Progenitor cell of endocrine pancreas (in vitro differentiated cells): ENCODE measurements around the gene BPGM. TPM values are rescaled to one million over a fixed set of nuclear protein-coding genes. Genes with fewer than 3 reads are reported as not detected.

ENCODE experiments used
- DNase-seq: peaks from one replicate; pipeline ENCODE4 v3.0.0; 2021; ENCODE audit warnings: low spot score; ENCODE audit not compliant: unreplicated experiment
- H3K27ac Mint-ChIP-seq: 2 replicates; pipeline ENCODE4 v1.8.0; 2021; ENCODE audit warnings: mild to moderate bottlenecking, moderate library complexity, mixed read lengths
- H3K27me3 Mint-ChIP-seq: 2 replicates; pipeline ENCODE4 v1.8.0; 2021; ENCODE audit warnings: mixed read lengths
- H3K36me3 Mint-ChIP-seq: 2 replicates; pipeline ENCODE4 v1.8.0; 2022; ENCODE audit warnings: mixed read lengths; ENCODE audit not compliant: insufficient read depth
- H3K4me1 Mint-ChIP-seq: 2 replicates; pipeline ENCODE4 v1.8.0; 2021; ENCODE audit warnings: low read depth, mixed read lengths
- H3K4me3 Mint-ChIP-seq: 2 replicates; pipeline ENCODE4 v1.8.0; 2021; ENCODE audit warnings: low read depth, mild to moderate bottlenecking, moderate library complexity, mixed read lengths
- H3K9me3 Mint-ChIP-seq: 2 replicates; pipeline ENCODE4 v1.8.0; 2021; ENCODE audit warnings: low read depth, mixed read lengths
- total RNA-seq: library from RNA; stranded (reverse); gene quantifications from 2 replicates; pipeline ENCODE4 v1.2.1, GENCODE V29; 2021
- TF ChIP-seq, protein P1 (sequence below): fragments of 200-600 bp; sonication (generic); IDR thresholded peaks from one replicate; pipeline ENCODE4 v1.5.0; 2021; ENCODE audit warnings: antibody characterized with exemption, mild to moderate bottlenecking; ENCODE audit not compliant: unreplicated experiment

The BPGM gene
- total RNA-seq, 1 donor from 2014 or later: 22.8 TPM

DNA sequence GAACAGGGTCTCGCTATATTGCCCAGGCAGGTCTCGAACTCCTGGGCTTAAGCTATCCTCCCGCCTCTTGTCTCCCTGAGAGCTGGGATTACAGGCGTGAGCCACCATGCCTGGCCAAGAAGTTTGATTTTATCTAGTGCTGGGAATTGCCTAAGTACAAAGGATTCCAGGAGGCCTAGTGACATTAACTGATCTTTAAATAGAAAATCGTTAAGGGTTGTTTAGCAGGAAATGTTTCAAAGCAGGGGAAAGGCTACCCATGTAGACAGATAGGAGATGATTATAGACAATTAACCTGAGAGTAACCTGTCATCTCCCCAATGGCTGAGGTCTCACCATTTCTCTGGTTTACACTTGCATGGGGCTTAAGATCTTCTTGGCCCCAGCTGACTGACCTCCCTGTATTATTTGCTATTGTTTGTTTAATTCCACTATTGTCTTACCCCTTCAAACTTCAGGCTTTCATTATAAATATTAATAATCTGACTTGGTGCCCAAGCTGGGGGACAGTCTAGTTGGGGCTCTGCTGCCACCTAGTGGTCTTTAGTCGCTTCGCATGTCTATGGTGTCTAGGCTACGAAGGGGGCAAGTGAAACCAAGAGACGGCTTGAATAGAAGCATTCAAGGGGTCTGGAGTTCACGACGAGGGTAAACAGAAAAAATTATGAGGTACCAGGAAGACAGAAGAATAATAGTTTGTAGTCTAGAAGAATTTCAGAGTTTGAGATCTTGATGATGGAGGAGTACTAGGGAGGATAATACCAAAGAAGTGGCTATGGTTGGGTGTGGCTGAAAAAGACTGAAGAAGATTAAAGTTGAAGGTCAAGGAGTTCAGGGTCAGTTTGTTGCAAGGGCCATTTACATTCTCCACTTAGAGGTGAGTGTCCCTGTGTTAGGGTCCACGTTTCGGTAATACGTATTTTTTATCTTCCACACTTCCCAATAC is 40.4 kb upstream of the BPGM start:
- Mint-ChIP-seq H3K27ac (peak overlapping the region; percentile 73), H3K4me1 (peaks cover 8% of the 10 kb centered on the region), H3K4me3 (no peak overlapping the region), H3K27me3 (peaks cover 21% of the 10 kb centered on the region), H3K9me3 (no peaks in the 10 kb centered on the region), H3K36me3 (no peaks in the 10 kb centered on the region)
- DNase-seq: peak; percentile 36
- TF ChIP-seq, protein P1, sequence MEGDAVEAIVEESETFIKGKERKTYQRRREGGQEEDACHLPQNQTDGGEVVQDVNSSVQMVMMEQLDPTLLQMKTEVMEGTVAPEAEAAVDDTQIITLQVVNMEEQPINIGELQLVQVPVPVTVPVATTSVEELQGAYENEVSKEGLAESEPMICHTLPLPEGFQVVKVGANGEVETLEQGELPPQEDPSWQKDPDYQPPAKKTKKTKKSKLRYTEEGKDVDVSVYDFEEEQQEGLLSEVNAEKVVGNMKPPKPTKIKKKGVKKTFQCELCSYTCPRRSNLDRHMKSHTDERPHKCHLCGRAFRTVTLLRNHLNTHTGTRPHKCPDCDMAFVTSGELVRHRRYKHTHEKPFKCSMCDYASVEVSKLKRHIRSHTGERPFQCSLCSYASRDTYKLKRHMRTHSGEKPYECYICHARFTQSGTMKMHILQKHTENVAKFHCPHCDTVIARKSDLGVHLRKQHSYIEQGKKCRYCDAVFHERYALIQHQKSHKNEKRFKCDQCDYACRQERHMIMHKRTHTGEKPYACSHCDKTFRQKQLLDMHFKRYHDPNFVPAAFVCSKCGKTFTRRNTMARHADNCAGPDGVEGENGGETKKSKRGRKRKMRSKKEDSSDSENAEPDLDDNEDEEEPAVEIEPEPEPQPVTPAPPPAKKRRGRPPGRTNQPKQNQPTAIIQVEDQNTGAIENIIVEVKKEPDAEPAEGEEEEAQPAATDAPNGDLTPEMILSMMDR: peak; percentile 93

DNA sequence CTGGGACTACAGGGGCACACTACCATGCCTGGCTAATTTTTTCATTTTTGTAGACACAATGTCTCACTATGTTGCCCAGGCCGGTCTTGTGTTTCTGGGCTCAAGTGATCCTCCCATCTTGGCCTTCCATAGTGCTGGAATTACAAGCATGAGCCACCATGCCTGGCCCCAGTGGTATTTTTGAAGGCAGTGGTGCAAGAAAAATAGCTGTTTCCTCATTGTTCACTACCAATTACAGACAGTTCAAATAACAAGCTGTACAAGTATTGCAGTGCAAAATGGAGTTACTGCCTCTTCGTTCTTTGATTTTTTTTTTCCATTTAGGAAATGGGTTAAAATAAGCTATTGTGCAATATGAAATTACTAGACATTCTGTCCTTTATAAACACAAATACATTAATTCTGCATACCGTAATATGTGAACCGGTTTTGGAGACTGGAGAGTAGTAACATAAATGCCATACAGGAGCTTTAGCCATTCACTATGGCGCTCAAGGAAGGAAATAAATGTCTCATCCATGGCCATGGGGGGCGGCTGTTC is 35.0 kb upstream of the BPGM start:
- H3K4me1 Mint-ChIP-seq: no peaks in the 10 kb centered on the region
- H3K27me3 Mint-ChIP-seq: peaks cover 26% of the 10 kb centered on the region
- H3K9me3 Mint-ChIP-seq: no peaks in the 10 kb centered on the region
- H3K27ac Mint-ChIP-seq: no peak overlapping the region
- H3K4me3 Mint-ChIP-seq: no peak overlapping the region
- DNase-seq: no peak
- H3K36me3 Mint-ChIP-seq: no peaks in the 10 kb centered on the region
- TF ChIP-seq, protein P1: no peak

DNA sequence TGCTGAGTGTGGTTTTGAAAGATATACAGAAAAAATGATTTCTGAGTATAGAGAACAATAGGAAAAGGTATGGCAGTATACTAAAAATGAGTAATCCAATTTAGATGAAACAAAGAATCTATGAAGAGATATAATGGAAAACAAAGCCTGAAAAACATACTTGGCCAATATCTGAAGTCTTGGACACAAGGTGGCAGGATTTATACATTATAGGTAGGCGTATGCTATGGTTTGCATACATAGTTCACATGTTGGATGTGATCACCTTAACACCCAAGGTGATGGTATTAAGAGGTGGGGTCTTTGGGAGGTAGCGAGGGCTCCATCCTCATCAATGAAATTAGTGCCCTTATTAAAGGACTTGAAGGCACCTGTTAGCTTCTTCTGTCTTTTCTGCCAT is 34.5 kb upstream of the BPGM start:
- TF ChIP-seq, protein P1: no peak
- no peak overlapping the region for H3K4me3 Mint-ChIP-seq
- H3K36me3 Mint-ChIP-seq: no peaks in the 10 kb centered on the region
- DNase-seq: no peak
- H3K4me1 Mint-ChIP-seq: no peaks in the 10 kb centered on the region
- peaks cover 27% of the 10 kb centered on the region for H3K27me3 Mint-ChIP-seq
- no peak overlapping the region for H3K27ac Mint-ChIP-seq
- no peaks in the 10 kb centered on the region for H3K9me3 Mint-ChIP-seq

DNA sequence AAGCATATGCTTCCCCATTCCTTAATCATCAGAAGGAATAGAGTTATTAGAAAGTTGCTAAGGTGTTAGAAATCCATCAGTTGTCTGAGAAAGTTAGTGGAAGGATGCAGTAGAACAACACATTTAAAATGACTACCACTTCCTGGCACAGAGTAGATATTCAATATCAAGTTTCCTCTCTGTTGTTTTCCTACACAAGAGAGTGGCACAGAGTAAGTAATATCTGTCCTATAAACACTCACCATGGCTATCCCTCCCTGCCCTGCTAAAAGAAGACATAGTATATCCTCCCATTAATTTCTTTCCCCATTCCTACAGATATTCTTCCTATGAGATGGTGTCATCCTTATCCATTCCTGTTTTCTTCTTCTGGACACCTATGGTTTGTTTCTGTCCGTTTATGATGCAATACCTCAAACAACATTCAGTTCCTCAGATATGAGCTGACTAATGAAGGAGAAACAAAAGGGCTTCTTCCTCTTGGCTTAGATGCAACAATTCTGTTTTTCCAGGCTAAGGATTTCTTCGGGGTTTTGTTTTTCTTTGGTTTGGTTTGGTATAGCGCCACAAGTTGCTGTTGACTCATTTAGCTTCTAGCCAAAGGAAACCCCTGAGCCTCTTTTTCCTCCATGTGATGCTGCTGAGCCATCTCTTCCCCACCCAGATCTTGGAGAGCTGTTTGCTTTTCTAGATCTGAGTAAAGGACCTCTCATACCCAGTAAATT is 32.9 kb upstream of the BPGM start:
- no peaks in the 10 kb centered on the region for H3K9me3 Mint-ChIP-seq
- DNase-seq: no peak
- H3K27me3 Mint-ChIP-seq: peaks cover 22% of the 10 kb centered on the region
- no peak overlapping the region for H3K4me3 Mint-ChIP-seq
- H3K4me1 Mint-ChIP-seq: no peaks in the 10 kb centered on the region
- TF ChIP-seq, protein P1: no peak
- H3K36me3 Mint-ChIP-seq: no peaks in the 10 kb centered on the region
- H3K27ac Mint-ChIP-seq: no peak overlapping the region

DNA sequence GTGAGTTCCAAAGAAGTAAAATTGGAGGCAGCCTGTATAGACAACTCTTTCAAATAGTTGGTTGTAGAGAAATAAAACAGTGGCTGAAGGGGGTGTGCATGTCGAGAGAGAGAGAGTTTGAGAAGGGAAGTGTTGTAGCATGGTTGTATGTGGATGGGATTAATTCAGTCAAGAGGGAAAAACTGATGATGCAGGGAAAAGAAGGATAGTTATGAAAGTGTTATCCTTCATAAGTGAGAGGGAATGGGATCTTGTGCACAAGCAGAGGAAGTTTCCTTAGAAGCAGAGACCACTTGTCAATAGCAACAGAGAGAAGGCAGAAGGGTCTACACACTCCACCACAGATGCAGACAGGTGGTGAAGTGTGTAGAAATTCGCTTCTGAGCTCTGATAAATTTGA is 30.0 kb upstream of the BPGM start:
- Mint-ChIP-seq H3K4me1 (no peaks in the 10 kb centered on the region), H3K4me3 (no peak overlapping the region), H3K36me3 (no peaks in the 10 kb centered on the region), H3K27me3 (peaks cover 19% of the 10 kb centered on the region), H3K27ac (no peak overlapping the region), H3K9me3 (no peaks in the 10 kb centered on the region)
- TF ChIP-seq, protein P1: no peak
- DNase-seq: no peak
